GM18858 (cell line): Measurements from ENCODE around the gene CKAP2L.
A peak's percentile ranks its signal among the peaks of the same experiment; 100 is the strongest.

Experiments used
- ATAC-seq: cut with Tn5 transposase; IDR thresholded peaks from one replicate; pipeline ENCODE4 v1.9.1; 2021; ENCODE audit not compliant: unreplicated experiment

Gene CKAP2L

DNA sequence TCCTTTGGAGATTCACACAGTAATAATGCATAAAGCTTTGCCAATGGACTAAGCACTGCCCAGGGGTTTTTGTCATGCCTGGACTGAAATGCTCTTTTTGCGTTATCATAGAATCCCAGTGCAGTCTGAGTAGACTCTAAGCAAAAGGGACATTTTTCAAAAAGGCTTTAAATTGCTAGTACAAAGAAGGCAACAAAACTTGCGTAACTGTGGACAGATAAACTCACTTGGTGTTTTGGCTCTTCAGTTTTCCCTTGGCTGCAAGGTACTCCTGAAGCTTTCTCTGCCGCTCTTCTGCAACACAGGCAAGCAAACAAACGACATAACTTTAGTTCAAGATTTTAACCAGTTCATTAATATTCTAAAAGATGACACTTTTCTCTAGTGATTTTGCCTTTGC lies 2.1 kb downstream of the CKAP2L start:
- no peak for ATAC-seq

DNA sequence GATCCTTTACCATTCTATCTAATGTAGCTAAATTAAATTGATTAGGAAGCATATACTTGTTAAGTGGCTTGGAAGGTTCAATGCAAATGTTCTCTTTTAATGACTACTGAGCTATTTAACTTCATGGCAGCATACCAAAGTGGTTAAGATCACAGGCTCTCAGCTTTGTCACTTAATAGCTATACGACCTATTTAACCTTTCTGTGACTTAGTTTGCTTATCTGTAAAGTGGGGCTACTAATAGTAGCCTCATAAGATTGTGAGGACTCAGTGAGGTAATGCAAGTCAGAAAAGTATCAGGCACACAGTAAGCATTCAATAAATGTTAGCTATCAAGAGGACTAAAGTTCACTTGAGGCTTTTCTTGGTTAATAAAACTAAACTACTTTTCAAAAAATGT lies 4.3 kb downstream of the CKAP2L start:
- ATAC-seq = no peak

DNA sequence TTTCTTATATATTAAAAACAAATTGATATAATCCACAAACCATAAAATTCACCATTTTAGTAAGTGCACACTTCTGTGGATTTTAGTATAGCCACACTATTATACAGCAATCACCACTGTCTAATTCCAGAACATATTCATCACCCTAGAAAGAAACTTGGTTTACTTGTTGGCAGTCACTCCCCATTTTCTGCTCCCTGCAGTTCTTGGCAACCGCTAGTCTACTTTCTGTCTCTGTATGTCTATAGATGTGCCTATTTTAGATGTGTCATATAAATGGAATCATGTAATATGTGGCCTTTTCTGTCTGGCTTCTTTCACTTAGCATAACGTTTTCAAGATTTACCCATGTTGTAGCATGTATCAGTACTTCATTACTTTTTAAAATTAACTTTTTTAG lies 5.7 kb downstream of the CKAP2L start:
- ATAC-seq = no peak

DNA sequence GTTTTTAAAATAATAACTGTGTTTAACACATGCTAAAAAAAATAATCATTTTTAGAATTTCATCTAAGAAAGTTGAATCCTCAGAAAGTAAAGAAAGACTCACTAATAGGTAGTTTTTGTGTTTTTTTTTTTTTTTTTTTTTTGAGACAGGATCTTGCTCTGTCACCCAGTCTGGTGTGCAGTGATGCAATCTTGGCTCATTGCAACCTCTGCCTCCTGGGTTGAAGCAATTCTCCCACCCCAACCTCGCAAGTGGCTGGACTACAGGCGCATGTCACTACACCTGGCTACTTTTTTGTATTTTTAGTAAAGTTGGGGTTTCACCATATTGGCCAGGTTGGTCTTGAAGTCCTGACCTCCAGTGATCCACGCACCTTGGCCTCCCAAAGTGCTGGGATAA lies 7.1 kb downstream of the CKAP2L start:
- ATAC-seq = no peak

DNA sequence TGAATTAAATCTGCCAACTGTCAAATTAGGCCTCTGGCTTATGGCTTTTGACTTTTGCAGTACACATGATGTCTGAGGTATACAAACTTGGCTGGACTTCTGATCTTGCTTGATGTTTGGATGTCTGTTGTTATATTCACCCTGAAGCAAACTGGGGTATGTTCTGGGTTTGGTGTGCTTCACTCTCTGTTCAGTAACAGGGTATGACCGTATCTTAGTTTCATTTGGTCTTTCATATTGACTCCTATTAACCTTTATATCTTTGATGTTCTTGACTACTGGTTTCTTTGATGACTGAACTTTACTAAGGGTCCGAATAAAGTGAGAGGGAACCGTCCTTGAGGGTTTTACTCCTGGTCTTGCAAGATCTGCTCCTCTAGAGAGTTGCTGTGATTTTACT lies 8.2 kb downstream of the CKAP2L start:
- no peak for ATAC-seq

DNA sequence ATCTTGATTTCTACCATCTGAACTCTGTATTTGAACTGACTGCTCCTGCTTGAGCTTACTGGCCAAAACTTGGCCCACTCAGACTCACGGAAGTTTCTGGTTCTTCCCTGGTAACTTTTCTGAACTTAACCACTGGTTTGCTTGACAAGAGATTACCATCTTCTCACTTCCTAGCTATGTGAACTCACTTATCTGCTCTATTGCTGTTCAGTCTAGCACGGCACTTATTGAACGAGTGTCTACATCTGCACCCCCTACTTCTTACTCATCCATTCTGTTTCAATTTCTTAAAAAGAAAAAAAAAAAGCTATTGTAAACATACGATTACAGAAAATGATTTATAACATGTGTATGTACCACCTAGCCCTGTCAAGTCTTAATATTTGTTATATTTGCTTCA lies 9.0 kb downstream of the CKAP2L start:
- no peak for ATAC-seq

- no peak for ATAC-seq
These were observed 9.8 kb downstream of the CKAP2L start for GRCh38 chr2:112754564-112754963.

- ATAC-seq = no peak
These were observed 11.7 kb downstream of the CKAP2L start for GRCh38 chr2:112752667-112753066.

- ATAC-seq = no peak
These were observed 12.8 kb downstream of the CKAP2L start for GRCh38 chr2:112751451-112752197.

DNA sequence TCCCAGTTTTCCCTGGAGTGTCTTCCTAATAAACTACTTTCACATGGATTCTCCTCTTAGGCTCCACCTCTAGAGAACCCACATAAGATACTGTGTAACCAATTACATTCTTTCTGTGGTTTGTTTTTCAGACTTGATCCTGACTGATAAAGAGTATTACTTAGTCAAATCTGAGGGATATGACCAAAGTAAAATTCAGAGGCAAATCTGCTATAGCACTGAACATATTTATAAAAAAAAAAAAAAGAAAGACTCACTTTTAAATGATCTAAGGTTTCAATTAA lies 13.9 kb downstream of the CKAP2L start:
- ATAC-seq = no peak

GRCh38 chr2:112749755-112750559 lies 14.5 kb downstream of the CKAP2L start:
- ATAC-seq = peak; percentile 53

DNA sequence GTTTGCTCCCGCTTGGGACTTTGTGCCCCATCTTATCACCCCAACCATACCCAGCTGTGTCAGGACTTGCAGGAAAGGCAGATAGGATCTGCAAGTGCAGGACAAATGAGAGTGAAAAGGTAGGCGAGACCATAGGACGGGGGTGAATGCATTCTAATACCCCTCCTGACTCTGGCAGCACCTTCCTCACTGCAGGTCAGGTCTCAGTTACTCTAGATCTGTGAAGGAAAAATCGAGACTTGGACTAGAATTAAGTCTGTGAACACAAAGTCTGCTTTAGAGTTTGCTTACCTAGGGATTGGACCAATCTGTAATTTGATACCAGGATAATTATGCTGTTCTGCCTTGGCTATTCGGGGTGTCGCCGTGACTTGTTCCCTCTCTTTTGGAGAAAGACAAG lies 23.9 kb downstream of the CKAP2L start:
- no peak for ATAC-seq

DNA sequence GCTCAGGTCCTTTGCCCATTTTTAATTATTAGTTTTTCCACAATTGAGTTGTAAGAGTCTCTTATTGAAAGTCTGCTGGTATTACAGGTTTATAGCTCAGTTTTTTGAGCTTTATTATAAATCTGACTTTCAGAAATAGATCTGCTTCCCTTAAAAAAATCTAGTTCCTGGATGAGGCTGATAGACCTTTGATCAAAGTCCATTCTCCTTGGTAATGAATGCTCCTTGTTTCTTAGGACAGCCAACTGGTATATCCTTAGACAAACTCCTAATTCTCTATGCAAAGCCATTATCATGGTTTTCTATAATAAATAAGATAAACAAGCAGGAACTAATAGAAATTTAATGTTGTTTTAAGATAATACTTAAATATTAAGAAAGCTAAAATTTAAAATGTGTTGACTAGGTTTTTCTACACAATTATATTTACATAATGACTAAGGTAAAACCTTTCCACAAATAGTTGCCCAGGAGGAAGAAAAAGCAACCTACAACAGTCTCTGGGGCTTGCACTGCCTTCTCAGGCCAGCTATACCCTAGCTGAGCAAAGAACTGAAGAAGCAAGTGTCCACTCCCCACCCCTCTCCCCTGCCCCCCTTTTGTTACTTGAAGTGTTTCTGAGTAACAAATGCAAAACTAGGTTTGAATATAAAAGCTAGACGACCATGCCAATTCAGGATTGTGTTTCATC lies 26.7 kb downstream of the CKAP2L start:
- ATAC-seq = no peak

- no peak for ATAC-seq
These were observed 30.5 kb downstream of the CKAP2L start for GRCh38 chr2:112733871-112734270.

- no peak for ATAC-seq
These were observed 31.0 kb downstream of the CKAP2L start for GRCh38 chr2:112733456-112733855.

DNA sequence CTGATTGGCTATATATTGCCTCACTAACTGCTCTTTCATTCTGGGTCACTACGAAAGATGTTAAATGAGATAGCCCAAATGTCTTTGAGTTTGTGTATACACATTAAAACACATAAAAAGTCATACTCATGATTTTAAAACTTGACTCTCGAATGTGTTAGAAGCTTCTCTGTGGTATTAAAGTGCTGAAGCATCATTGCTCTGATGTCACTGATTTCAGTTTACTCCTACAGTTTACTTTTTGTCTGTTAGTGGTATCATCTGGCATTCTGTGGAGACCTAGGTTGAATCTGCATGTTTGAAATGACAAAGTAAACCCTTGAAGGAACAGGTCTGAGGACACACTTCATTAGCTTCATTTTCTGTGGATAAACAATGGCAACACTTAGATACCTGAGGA lies 32.9 kb downstream of the CKAP2L start:
- no peak for ATAC-seq

GRCh38 chr2:112730791-112731190 lies 33.6 kb downstream of the CKAP2L start:
- ATAC-seq = no peak

DNA sequence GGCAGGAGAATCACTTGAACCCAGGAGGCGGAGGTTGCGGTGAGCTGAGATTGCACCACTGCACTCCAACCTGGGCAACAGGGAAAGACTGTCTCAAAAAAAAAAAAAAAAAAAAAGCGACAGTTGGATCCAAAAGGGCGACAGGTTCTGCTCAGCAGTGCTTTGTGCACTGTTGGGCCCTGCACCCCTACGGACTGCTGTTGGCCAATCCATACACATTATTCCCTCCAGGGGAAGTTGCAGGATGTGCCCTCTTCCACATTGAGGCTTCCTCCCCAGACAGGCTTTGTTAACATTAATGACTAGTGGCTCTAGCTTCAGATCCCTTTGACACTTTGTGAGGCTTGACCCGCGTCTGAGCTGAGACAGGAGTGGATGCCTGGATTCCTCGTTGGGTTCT lies 34.2 kb downstream of the CKAP2L start:
- ATAC-seq = no peak

DNA sequence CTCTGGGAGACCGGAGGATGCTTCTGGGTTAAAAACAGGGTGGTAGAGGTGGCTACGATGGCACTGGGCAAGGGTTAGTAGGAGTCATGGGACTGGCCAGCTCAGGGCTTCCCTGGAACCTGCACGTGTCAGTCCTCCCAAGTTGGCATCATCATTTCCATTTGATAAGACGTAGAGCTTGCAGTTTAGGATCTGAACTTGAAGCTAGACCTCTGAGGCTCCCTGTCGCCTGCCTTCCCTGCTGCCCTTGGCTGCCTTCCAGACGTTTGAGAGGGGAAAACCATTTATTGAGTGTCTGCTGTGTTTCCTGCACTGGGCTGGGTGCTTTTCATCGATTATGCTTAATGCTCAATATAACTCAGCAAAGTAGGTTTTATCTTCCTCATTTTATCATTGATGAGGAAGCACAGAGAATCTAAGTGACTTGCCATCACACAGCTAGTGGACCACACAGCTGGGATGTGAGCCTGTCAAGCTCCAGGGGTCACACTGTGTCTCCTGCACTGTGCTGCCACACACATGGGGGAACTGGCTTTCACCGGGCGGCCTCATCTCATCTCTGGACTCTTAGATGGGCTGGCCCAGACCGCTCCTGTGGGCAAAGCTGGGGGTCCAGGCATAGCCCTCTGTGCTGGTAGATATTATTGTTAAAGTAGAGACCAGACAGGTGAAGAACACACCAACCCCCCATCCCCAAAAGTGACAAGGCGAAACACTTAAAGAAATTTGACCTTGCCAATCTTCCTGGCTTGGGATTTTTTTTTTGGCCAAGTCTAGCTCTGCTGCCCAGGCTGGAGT lies 35.8 kb downstream of the CKAP2L start:
- ATAC-seq = no peak

DNA sequence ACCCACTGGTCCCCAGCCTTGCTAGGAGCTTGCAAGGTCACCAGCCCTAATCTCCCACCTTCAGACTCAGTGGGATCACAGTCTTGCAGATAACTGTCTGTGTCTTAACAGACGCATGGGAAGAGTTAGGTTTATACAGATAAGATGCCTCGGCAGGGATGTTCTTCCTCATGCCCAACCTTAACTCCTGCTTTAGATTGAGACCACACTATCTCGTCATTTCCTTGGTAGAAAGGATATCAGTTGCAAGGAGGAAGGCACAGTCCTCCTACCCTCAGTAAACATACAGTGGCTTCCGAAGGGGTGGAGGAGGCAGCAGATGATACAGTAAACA lies 36.4 kb downstream of the CKAP2L start:
- no peak for ATAC-seq

GRCh38 chr2:112727276-112728028 lies 37.0 kb downstream of the CKAP2L start:
- no peak for ATAC-seq
